Trophoblast cell (in vitro differentiated cells and primary cell): Measurements from ENCODE around the gene CD300LB.
A peak's percentile ranks its signal among the peaks of the same experiment; 100 is the strongest.

Experiments
- DNase-seq, 2 donors: peaks; one replicate each; pipeline ENCODE4 v3.0.0-alpha.2; 2016
- H2AFZ ChIP-seq: 2 replicates; pipeline ENCODE4 v1.6.1; 2013; ENCODE audit warnings: low read length, moderate library complexity, mild to moderate bottlenecking; ENCODE audit not compliant: insufficient read depth, poor library complexity
- H2AK5ac ChIP-seq: 2 replicates; pipeline ENCODE4 v1.6.1; 2013; ENCODE audit warnings: mild to moderate bottlenecking, low read length
- H2BK120ac ChIP-seq: 2 replicates; pipeline ENCODE4 v1.6.1; 2013; ENCODE audit warnings: low read length, mild to moderate bottlenecking, moderate library complexity; ENCODE audit not compliant: insufficient read depth, poor library complexity
- H2BK12ac ChIP-seq: 2 replicates; pipeline ENCODE4 v1.6.1; 2013; ENCODE audit warnings: mild to moderate bottlenecking, low read length, moderate library complexity
- H2BK5ac ChIP-seq: 2 replicates; pipeline ENCODE4 v1.6.1; 2013; ENCODE audit warnings: low read length, low read depth, moderate library complexity, mild to moderate bottlenecking; ENCODE audit not compliant: poor library complexity
- H3K14ac ChIP-seq: 2 replicates; pipeline ENCODE4 v1.6.1; 2013; ENCODE audit warnings: mild to moderate bottlenecking, low read length
- H3K18ac ChIP-seq: 2 replicates; pipeline ENCODE4 v1.6.1; 2013; ENCODE audit warnings: mild to moderate bottlenecking, low read length
- H3K23ac ChIP-seq: 2 replicates; pipeline ENCODE4 v1.6.1; 2013; ENCODE audit warnings: low read length
- H3K27ac ChIP-seq: 2 replicates; pipeline ENCODE4 v1.5.1; 2013; ENCODE audit warnings: low read depth, mild to moderate bottlenecking, inconsistent platforms, low read length, moderate library complexity
- H3K27me3 ChIP-seq: 2 replicates; pipeline ENCODE4 v1.6.1; 2013; ENCODE audit warnings: inconsistent platforms, mild to moderate bottlenecking, low read length, moderate library complexity; ENCODE audit not compliant: insufficient read depth
- H3K36me3 ChIP-seq, 2 experiments: 1 replicate in 1 of 2; 2 replicates in 1 of 2; pipeline ENCODE4 v1.6.1; 2013; ENCODE audit warnings: low read length in 2 of 2, mild to moderate bottlenecking in 2 of 2, moderate library complexity in 1 of 2; ENCODE audit not compliant: insufficient read depth in 2 of 2, control insufficient read depth in 1 of 2
- H3K4ac ChIP-seq: 2 replicates; pipeline ENCODE4 v1.6.1; 2013; ENCODE audit warnings: low read depth, mild to moderate bottlenecking, low read length, moderate library complexity
- H3K4me1 ChIP-seq, 2 experiments: 1 replicate in 1 of 2; 2 replicates in 1 of 2; pipeline ENCODE4 v1.6.1; 2013; ENCODE audit warnings: low read length in 2 of 2, mild to moderate bottlenecking in 2 of 2, moderate library complexity in 1 of 2; ENCODE audit not compliant: insufficient read depth in 2 of 2, control insufficient read depth in 1 of 2
- H3K4me2 ChIP-seq: 2 replicates; pipeline ENCODE4 v1.6.1; 2013; ENCODE audit warnings: inconsistent platforms, mild to moderate bottlenecking, low read length, moderate library complexity
- H3K4me3 ChIP-seq: 2 replicates; pipeline ENCODE4 v1.5.1; 2013; ENCODE audit warnings: mild to moderate bottlenecking, low read depth, low read length, inconsistent platforms
- H3K79me1 ChIP-seq: one replicate; pipeline ENCODE4 v1.6.1; 2013; ENCODE audit warnings: low read length
- H3K79me2 ChIP-seq: 2 replicates; pipeline ENCODE4 v1.6.1; 2013; ENCODE audit warnings: low read length, mild to moderate bottlenecking; ENCODE audit not compliant: control insufficient read depth, insufficient read depth, poor library complexity
- H3K9ac ChIP-seq: 2 replicates; pipeline ENCODE4 v1.6.1; 2013; ENCODE audit warnings: mild to moderate bottlenecking, low read length
- H3K9me3 ChIP-seq: 2 replicates; pipeline ENCODE4 v1.6.1; 2013; ENCODE audit warnings: low read depth, mild to moderate bottlenecking, control low read depth, inconsistent platforms, low read length; ENCODE audit not compliant: insufficient read depth
- H4K12ac ChIP-seq: 2 replicates; pipeline ENCODE4 v1.6.1; 2013; ENCODE audit warnings: low read depth, mild to moderate bottlenecking, low read length, moderate library complexity
- H4K8ac ChIP-seq: 2 replicates; pipeline ENCODE4 v1.6.1; 2013; ENCODE audit warnings: low read depth, mild to moderate bottlenecking, low read length, moderate library complexity
- H4K91ac ChIP-seq: one replicate; pipeline ENCODE4 v1.6.1; 2013; ENCODE audit warnings: low read depth, mild to moderate bottlenecking, low read length, moderate library complexity
- WGBS: extraction: QIAGEN DNeasy Blood & Tissue Kit; methylation state at CpG from one replicate; pipeline ENCODE4 v1.1.7; 2013; ENCODE audit warnings: missing lambda C conversion rate; ENCODE audit not compliant: insufficient read length, insufficient coverage; ENCODE audit errors: extremely low coverage; 5-methylcytosine and 5-hydroxymethylcytosine counted together

CD300LB gene

DNA sequence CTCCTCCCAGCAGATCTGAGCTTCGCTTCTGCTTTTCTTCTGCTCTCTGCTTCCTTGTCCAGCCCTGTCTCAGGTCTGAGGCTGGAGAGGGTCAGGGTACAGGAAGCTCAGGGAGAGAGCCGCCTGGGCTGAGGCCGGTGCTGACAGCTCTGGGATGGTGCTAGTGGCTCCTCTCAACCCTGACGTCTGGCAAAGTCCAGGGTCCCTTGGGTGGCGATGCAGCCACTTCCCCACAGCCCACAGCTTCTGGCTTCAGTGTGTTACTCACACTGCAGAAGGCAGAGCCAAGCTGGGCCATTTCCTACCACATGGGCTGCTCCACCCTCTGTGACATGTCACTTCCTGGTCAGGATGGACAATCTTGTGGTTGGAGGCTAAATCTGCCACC is 14.6 kb upstream of the CD300LB start, which contains the start of gene CD300C:
Gene CD300C, minus strand, starts transcription at position 273 of the 388 bp plus-strand sequence. CDS start 333 bp downstream, outside the sequence.
- no peak within 1 kb of the TSS for H3K14ac ChIP-seq
- H3K4me1 ChIP-seq, result no peaks in the 10 kb centered on the region
- peak; percentile 10 to 13 for DNase-seq
- no peak within 1 kb of the TSS for H3K18ac ChIP-seq
- no peak within 1 kb of the TSS for H4K12ac ChIP-seq
- no peak within 1 kb of the TSS for H2AK5ac ChIP-seq
- no peaks in the 10 kb centered on the region for H3K9me3 ChIP-seq
- no peak within 1 kb of the TSS for H2BK120ac ChIP-seq
- H3K27me3 ChIP-seq, result no peaks in the 10 kb centered on the region
- WGBS, result no CpG with 5 or more reads among the region's 5 CpGs
- H3K23ac ChIP-seq, result no peak within 1 kb of the TSS
- no peak within 1 kb of the TSS for H3K9ac ChIP-seq
- no peak within 1 kb of the TSS for H2AFZ ChIP-seq
- no peak within 1 kb of the TSS for H3K4me2 ChIP-seq
- H2BK12ac ChIP-seq, result no peak within 1 kb of the TSS
- H2BK5ac ChIP-seq, result no peak within 1 kb of the TSS
- H3K79me1 ChIP-seq, result no peaks in the 10 kb centered on the region
- no peak within 1 kb of the TSS for H3K27ac ChIP-seq
- H3K79me2 ChIP-seq, result no peaks in the 10 kb centered on the region
- no peak within 1 kb of the TSS for H3K4ac ChIP-seq
- no peak within 1 kb of the TSS for H4K8ac ChIP-seq
- H4K91ac ChIP-seq, result no peak within 1 kb of the TSS
- H3K36me3 ChIP-seq, result no peaks in the 10 kb centered on the region
- no peak within 1 kb of the TSS for H3K4me3 ChIP-seq

DNA sequence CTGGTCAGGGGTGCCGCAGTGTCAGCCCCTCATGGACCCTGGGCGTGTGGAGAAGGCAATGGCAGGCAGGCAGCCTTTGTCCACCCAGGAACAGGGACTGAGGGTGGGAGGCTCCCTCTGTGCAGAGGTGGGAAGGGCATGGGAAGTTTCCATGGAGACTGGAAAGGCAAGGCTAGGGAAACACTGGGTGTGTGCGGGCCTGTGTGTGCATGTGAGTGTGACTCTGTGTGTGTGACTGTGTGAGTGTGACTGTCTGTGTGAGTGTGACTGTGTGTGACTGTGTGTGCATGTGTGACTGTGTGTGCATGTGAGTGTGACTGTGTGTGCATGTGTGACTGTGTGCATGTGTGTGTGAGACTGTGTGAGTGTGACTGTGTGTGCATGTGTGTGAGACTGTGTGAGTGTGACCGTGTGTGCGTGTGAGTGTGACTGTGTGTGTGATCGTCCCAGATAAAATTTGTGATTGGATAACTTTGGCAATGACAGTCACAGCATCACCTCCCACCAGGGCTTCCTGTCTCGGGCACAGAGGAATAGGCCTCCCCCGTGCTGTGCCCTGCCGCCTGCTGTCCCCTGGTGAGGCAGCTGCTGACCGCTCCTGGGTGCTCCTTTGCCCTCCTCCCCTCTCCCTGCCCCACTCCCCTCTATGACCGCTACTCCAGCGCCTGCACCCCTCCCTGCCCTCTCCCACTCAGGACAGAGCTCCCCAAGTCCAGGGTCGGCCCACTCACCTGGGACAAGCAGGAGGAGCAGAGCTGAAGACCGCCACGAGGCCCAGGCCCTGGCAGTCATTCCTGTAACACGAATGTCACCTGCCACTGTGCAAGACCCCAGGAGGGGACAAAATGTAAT is 13.9 kb upstream of the CD300LB start:
- no peak overlapping the region for H3K4me2 ChIP-seq
- no peak for DNase-seq
- H3K9me3 ChIP-seq, result no peaks in the 10 kb centered on the region
- no peak overlapping the region for H4K8ac ChIP-seq
- H2BK12ac ChIP-seq, result no peak overlapping the region
- H3K79me2 ChIP-seq, result no peaks in the 10 kb centered on the region
- H3K9ac ChIP-seq, result no peak overlapping the region
- H3K79me1 ChIP-seq, result no peaks in the 10 kb centered on the region
- H3K36me3 ChIP-seq, result no peaks in the 10 kb centered on the region
- no peaks in the 10 kb centered on the region for H3K27me3 ChIP-seq
- H3K4me1 ChIP-seq, result no peaks in the 10 kb centered on the region
- no peak overlapping the region for H3K4me3 ChIP-seq
- no peak overlapping the region for H4K12ac ChIP-seq
- no peak overlapping the region for H3K27ac ChIP-seq
- no peak overlapping the region for H4K91ac ChIP-seq
- no peak overlapping the region for H2AFZ ChIP-seq
- no peak overlapping the region for H3K23ac ChIP-seq
- H3K18ac ChIP-seq, result no peak overlapping the region
- H2BK120ac ChIP-seq, result no peak overlapping the region
- WGBS, result no CpG with 5 or more reads among the region's 16 CpGs
- H3K14ac ChIP-seq, result no peak overlapping the region
- no peak overlapping the region for H2BK5ac ChIP-seq
- H3K4ac ChIP-seq, result no peak overlapping the region
- no peak overlapping the region for H2AK5ac ChIP-seq

DNA sequence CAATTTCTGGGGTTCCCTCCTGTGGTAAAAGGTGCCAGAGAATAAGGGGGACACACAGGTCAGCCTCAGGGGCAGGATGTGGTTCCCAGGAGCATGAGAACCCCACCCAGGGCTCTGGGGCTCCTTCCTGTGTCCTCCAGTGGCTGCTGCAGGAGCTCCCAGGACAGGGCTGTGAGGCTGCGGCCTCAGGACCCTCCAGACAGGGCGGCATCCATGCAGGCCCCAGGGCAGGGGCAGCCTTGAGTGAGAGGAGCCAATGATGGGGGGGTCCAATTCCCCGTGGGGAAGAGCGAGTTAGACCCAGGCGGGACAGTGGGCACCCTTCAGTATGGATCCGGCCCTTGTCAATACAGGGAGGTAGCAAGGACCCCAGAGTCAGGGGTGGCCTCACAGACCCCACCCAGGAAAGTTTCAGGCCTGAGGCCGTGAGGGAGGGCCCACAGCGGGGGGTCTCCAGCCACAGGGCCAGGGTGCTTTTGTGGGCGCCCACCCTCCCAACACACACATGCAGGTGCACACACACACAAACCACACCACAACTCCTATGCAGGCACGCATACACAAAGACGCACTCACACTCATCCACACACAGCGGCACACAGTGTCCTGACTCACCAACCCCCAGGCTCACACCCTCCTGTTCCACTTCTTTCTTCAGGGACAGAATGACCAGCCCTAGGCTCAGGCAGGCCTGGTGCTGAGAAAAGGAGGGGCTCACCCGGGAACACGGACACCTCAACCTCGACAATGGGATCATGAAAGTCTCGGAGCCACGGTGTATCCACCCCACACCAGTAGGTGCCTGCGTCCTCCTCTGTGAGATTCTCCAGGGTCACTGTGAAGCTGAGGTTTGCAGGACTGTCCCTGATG is 12.9 kb upstream of the CD300LB start:
- no peaks in the 10 kb centered on the region for H3K36me3 ChIP-seq
- H3K9me3 ChIP-seq, result no peaks in the 10 kb centered on the region
- H3K18ac ChIP-seq, result no peak overlapping the region
- no peaks in the 10 kb centered on the region for H3K79me1 ChIP-seq
- H2AK5ac ChIP-seq, result no peak overlapping the region
- no peaks in the 10 kb centered on the region for H3K79me2 ChIP-seq
- no peak overlapping the region for H4K12ac ChIP-seq
- no peak overlapping the region for H3K27ac ChIP-seq
- no peak overlapping the region for H3K4me2 ChIP-seq
- no peak overlapping the region for H4K8ac ChIP-seq
- H2BK5ac ChIP-seq, result no peak overlapping the region
- no peak overlapping the region for H3K23ac ChIP-seq
- H4K91ac ChIP-seq, result no peak overlapping the region
- no peak for DNase-seq
- no peaks in the 10 kb centered on the region for H3K27me3 ChIP-seq
- H2BK120ac ChIP-seq, result no peak overlapping the region
- H3K4me3 ChIP-seq, result no peak overlapping the region
- no peak overlapping the region for H2BK12ac ChIP-seq
- no peaks in the 10 kb centered on the region for H3K4me1 ChIP-seq
- no peak overlapping the region for H3K14ac ChIP-seq
- H2AFZ ChIP-seq, result no peak overlapping the region
- no peak overlapping the region for H3K4ac ChIP-seq
- WGBS, result no CpG with 5 or more reads among the region's 18 CpGs
- no peak overlapping the region for H3K9ac ChIP-seq

DNA sequence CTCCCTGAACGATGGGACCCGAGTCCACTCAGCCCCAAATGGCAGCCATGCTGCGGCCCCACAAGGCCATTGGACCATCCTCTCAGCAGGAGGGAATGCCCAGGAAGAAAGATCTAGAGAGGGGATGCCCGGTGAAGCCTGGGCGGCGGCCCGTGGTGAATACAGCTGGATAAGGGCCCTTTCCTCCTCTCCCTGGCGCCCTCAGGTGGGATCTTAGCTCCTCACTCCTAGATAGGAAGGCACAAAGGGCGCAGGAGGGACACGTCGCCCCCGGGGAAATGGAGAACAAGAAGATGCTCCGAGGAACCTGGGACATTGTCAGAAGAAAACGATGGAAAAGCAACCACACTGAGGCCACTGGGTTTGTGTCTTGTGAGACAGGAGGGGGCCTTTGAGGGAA is 12.1 kb upstream of the CD300LB start:
- Histone ChIP-seq H3K18ac (no peak overlapping the region), H2AFZ (no peak overlapping the region), H4K12ac (no peak overlapping the region), H3K9ac (no peak overlapping the region), H3K4me2 (no peak overlapping the region), H3K9me3 (no peaks in the 10 kb centered on the region), H2AK5ac (no peak overlapping the region), H3K14ac (no peak overlapping the region), H3K4me3 (no peak overlapping the region), H3K23ac (no peak overlapping the region), H4K91ac (no peak overlapping the region), H3K27me3 (no peaks in the 10 kb centered on the region), H3K4ac (no peak overlapping the region), H3K79me2 (no peaks in the 10 kb centered on the region), H3K27ac (no peak overlapping the region), H3K36me3 (no peaks in the 10 kb centered on the region), H2BK120ac (no peak overlapping the region), H3K4me1 (no peaks in the 10 kb centered on the region), H2BK12ac (no peak overlapping the region), H2BK5ac (no peak overlapping the region), H4K8ac (no peak overlapping the region), H3K79me1 (no peaks in the 10 kb centered on the region)
- DNase-seq, result no peak
- WGBS, result no CpG with 5 or more reads among the region's 14 CpGs
